H1 (cell line): Measurements from ENCODE around the gene SCG5. TPM values are rescaled to one million over a fixed set of nuclear protein-coding genes. Genes with fewer than 3 reads are reported as not detected.

Source experiments
- CTCF ChIA-PET: fragments of 300-600 bp; sonication (Branson Sonifier 250); formaldehyde crosslinking; loops from one replicate; lab custom pipeline; 2021; ENCODE audit not compliant: partially characterized antibody; lab: Charles Lee
- POLR2A ChIA-PET: fragments of 300-600 bp; sonication (Branson Sonifier 250); formaldehyde crosslinking; loops from one replicate; lab custom pipeline; 2021; ENCODE audit warnings: inconsistent platforms; ENCODE audit not compliant: partially characterized antibody; lab: Charles Lee
- DNase-seq, 2 experiments: peaks; one replicate each; pipeline versions ENCODE4 v3.0.0 to v3.0.0-alpha.2; 2010 to 2022; ENCODE audit warnings: low spot score in 2 of 2, low read depth in 1 of 2, mixed read lengths in 1 of 2
- FAIRE-seq: peaks from 2 replicates; lab custom pipeline; 2011; peaks lifted over from hg19 to GRCh38; lab: Jason Lieb, UNC
- H2AFZ ChIP-seq: 2 replicates; pipeline ENCODE4 v1.8.1; 2012; ENCODE audit warnings: low read length, inconsistent platforms
- H2AK5ac ChIP-seq: 2 replicates; pipeline ENCODE4 v1.6.1; 2013; ENCODE audit warnings: low read depth, low read length
- H2BK120ac ChIP-seq: replicated peaks from 2 replicates; pipeline ENCODE3; 2013; ENCODE audit warnings: low read depth, low read length, inconsistent platforms
- H2BK12ac ChIP-seq: 2 replicates; pipeline ENCODE4 v1.6.1; 2013; ENCODE audit warnings: low read depth, low read length
- H2BK15ac ChIP-seq: 2 replicates; pipeline ENCODE4 v1.6.1; 2013; ENCODE audit warnings: low read length
- H2BK20ac ChIP-seq: 2 replicates; pipeline ENCODE4 v1.6.1; 2013; ENCODE audit warnings: low read length
- H2BK5ac ChIP-seq: 2 replicates; pipeline ENCODE4 v1.6.1; 2013; ENCODE audit warnings: low read depth, low read length
- H3K14ac ChIP-seq: 2 replicates; pipeline ENCODE4 v1.6.1; 2013; ENCODE audit warnings: inconsistent platforms; ENCODE audit not compliant: insufficient read length
- H3K18ac ChIP-seq: 2 replicates; pipeline ENCODE4 v1.6.1; 2013; ENCODE audit warnings: low read length; ENCODE audit errors: extremely low read depth
- H3K23ac ChIP-seq: 2 replicates; pipeline ENCODE4 v1.6.1; 2013; ENCODE audit warnings: inconsistent platforms; ENCODE audit not compliant: insufficient read length
- H3K23me2 ChIP-seq: 2 replicates; pipeline ENCODE4 v1.6.1; 2013; ENCODE audit warnings: low read depth, low read length
- H3K27ac ChIP-seq: 2 replicates; pipeline ENCODE4 v1.6.1; 2011; ENCODE audit warnings: low read depth, low read length, inconsistent platforms
- H3K27me3 ChIP-seq, 4 experiments: replicated peaks in 1 of 4; 1 replicate in 1 of 4; 2 replicates in 3 of 4; pipeline versions ENCODE4 v1.6.1 to v1.8.1; 2011 to 2013; ENCODE audit warnings: low read length in 3 of 4, mild to moderate bottlenecking in 3 of 4, inconsistent platforms in 2 of 4, mixed read lengths in 2 of 4, moderate library complexity in 1 of 4; ENCODE audit not compliant: control insufficient read depth in 3 of 4, insufficient read depth in 3 of 4; ENCODE audit errors: extremely low read depth in 1 of 4
- H3K36me3 ChIP-seq, 4 experiments: 2 replicates each; pipeline versions ENCODE4 v1.6.1 to v1.8.1; 2011 to 2013; ENCODE audit warnings: mild to moderate bottlenecking in 4 of 4, low read length in 3 of 4, moderate library complexity in 2 of 4, control low read depth in 1 of 4, inconsistent platforms in 1 of 4; ENCODE audit not compliant: insufficient read depth in 4 of 4, control insufficient read depth in 2 of 4
- H3K4ac ChIP-seq: replicated peaks from 2 replicates; pipeline ENCODE3; 2013; ENCODE audit warnings: low read length, low read depth, mixed read lengths, inconsistent platforms; ENCODE audit not compliant: insufficient read length
- H3K4me1 ChIP-seq, 4 experiments: replicated peaks in 1 of 4; 1 replicate in 1 of 4; 2 replicates in 3 of 4; pipeline versions ENCODE4 v1.6.1 to v1.8.1; 2011 to 2013; ENCODE audit warnings: low read length in 3 of 4, inconsistent platforms in 2 of 4, mixed read lengths in 1 of 4; ENCODE audit not compliant: insufficient read depth in 4 of 4, control insufficient read depth in 3 of 4
- H3K4me2 ChIP-seq, 2 experiments: 2 replicates each; pipeline versions ENCODE4 v1.6.1 to v1.8.1; 2011 to 2013; ENCODE audit warnings: low read depth in 2 of 2, low read length in 2 of 2, control low read depth in 1 of 2, inconsistent platforms in 1 of 2, mild to moderate bottlenecking in 1 of 2; ENCODE audit not compliant: insufficient read depth in 1 of 2
- H3K4me3 ChIP-seq, 4 experiments: fragments of 200-600, 300-600 bp in 1 of 4; sonication (generic), shearing (Covaris generic), sonication (Bioruptor Twin) in 1 of 4; 2 replicates each; pipeline versions ENCODE4 v1.5.1 to v1.8.1; 2011 to 2016; ENCODE audit warnings: low read length in 4 of 4, low read depth in 3 of 4, control low read depth in 2 of 4, inconsistent platforms in 2 of 4, mild to moderate bottlenecking in 2 of 4, mixed read lengths in 1 of 4, moderate library complexity in 1 of 4; ENCODE audit not compliant: insufficient read depth in 2 of 4; ENCODE audit errors: extremely low read depth in 1 of 4
- H3K56ac ChIP-seq: replicated peaks from 2 replicates; pipeline ENCODE3; 2013; ENCODE audit warnings: low read depth, mild to moderate bottlenecking, mixed read lengths, low read length, inconsistent platforms; ENCODE audit not compliant: insufficient read length
- H3K79me1 ChIP-seq: 2 replicates; pipeline ENCODE4 v1.6.1; 2013; ENCODE audit warnings: low read depth, low read length, control low read depth
- H3K79me2 ChIP-seq, 2 experiments: 2 replicates each; pipeline versions ENCODE4 v1.6.1 to v1.8.1; 2012 to 2013; ENCODE audit warnings: low read length in 2 of 2, mild to moderate bottlenecking in 2 of 2, inconsistent platforms in 1 of 2; ENCODE audit not compliant: insufficient read depth in 2 of 2, control insufficient read depth in 1 of 2
- H3K9ac ChIP-seq, 4 experiments: replicated peaks in 1 of 4; 1 replicate in 1 of 4; 2 replicates in 3 of 4; pipeline versions ENCODE4 v1.6.1 to v1.8.1; 2011 to 2013; ENCODE audit warnings: low read depth in 3 of 4, low read length in 3 of 4, control low read depth in 2 of 4, mild to moderate bottlenecking in 2 of 4, moderate library complexity in 2 of 4, inconsistent platforms in 1 of 4; ENCODE audit errors: extremely low read depth in 1 of 4
- H3K9me3 ChIP-seq, 2 experiments: 2 replicates each; pipeline versions ENCODE4 v1.6.1 to v1.8.1; 2012 to 2013; ENCODE audit warnings: mild to moderate bottlenecking in 2 of 2, moderate library complexity in 2 of 2, control low read depth in 1 of 2, inconsistent platforms in 1 of 2, low read depth in 1 of 2, low read length in 1 of 2, mixed read lengths in 1 of 2; ENCODE audit not compliant: insufficient read depth in 2 of 2
- H4K20me1 ChIP-seq, 2 experiments: replicated peaks in 1 of 2; 2 replicates each; pipeline versions ENCODE3 to v1.8.1; 2011 to 2013; ENCODE audit warnings: inconsistent platforms in 2 of 2, low read length in 2 of 2, mild to moderate bottlenecking in 1 of 2; ENCODE audit not compliant: insufficient read depth in 2 of 2, control insufficient read depth in 1 of 2
- H4K5ac ChIP-seq: 2 replicates; pipeline ENCODE4 v1.6.1; 2013; ENCODE audit warnings: low read length, low read depth, mixed read lengths, inconsistent platforms; ENCODE audit not compliant: insufficient read length
- H4K8ac ChIP-seq: 2 replicates; pipeline ENCODE4 v1.8.0; 2013; ENCODE audit warnings: mild to moderate bottlenecking, moderate library complexity, low read length, inconsistent platforms; ENCODE audit not compliant: insufficient read depth; ENCODE audit errors: extremely low read depth
- H4K91ac ChIP-seq: replicated peaks from 2 replicates; pipeline ENCODE3; 2013; ENCODE audit warnings: low read length, mixed read lengths, inconsistent platforms; ENCODE audit not compliant: insufficient read length
- BCL11A ChIP-seq, 2 experiments: IDR thresholded peaks; one replicate each; pipeline ENCODE4 v1.6.1; 2011; ENCODE audit warnings: low read depth in 2 of 2, low read length in 2 of 2, mild to moderate bottlenecking in 2 of 2
- FOSL1 ChIP-seq: IDR thresholded peaks from 2 replicates; pipeline ENCODE4 v1.6.1; 2011; ENCODE audit warnings: mild to moderate bottlenecking, low read depth, low read length, moderate library complexity; ENCODE audit not compliant: insufficient read depth
- KDM4A ChIP-seq: IDR thresholded peaks from one replicate; pipeline ENCODE4 v1.7.1; 2012; ENCODE audit warnings: low read depth, mild to moderate bottlenecking, moderate library complexity, low read length, inconsistent platforms; ENCODE audit not compliant: severe bottlenecking
- SIN3A ChIP-seq, 2 experiments: IDR thresholded peaks in 1 of 2; conservative IDR thresholded peaks in 1 of 2; 2 replicates each; pipeline ENCODE4 v1.6.1; 2011 to 2012; ENCODE audit warnings: low read length in 2 of 2, improper control_type of control experiment in 1 of 2, low read depth in 1 of 2, mild to moderate bottlenecking in 1 of 2
- SP2 ChIP-seq: IDR thresholded peaks from 2 replicates; pipeline ENCODE4 v1.6.1; 2012; ENCODE audit warnings: mild to moderate bottlenecking, low read length, inconsistent platforms
- SUZ12 ChIP-seq: fragments of 200-600 bp; sonication (generic); IDR thresholded peaks from 2 replicates; pipeline ENCODE4 v1.6.1; 2012; ENCODE audit warnings: mild to moderate bottlenecking, inconsistent platforms, low read length, moderate library complexity, mixed read lengths
- YY1 ChIP-seq: IDR thresholded peaks from 2 replicates; pipeline ENCODE4 v1.6.1; 2011; ENCODE audit warnings: low read depth, mild to moderate bottlenecking, low read length
- WGBS, 2 experiments: shearing (Covaris generic) in 1 of 2; methylation state at CpG; one replicate each; pipeline versions ENCODE4 v1.1.6 to v1.1.7; 2013 to 2015; ENCODE audit warnings: low lambda C conversion rate in 2 of 2, mixed read lengths in 2 of 2, inconsistent platforms in 1 of 2, low coverage in 1 of 2, missing lambda C conversion rate in 1 of 2; ENCODE audit not compliant: insufficient replicate concordance in 2 of 2, insufficient coverage in 1 of 2, insufficient read length in 1 of 2; ENCODE audit errors: extremely low coverage in 1 of 2, missing lambda C conversion rate in 1 of 2; 5-methylcytosine and 5-hydroxymethylcytosine counted together
- polyA plus RNA-seq, 7 experiments: library from polyadenylated mRNA; depleted of rRNA in 3 of 7; stranded (reverse) in 5 of 7; unstranded in 2 of 7; fragments of >200 nt in 5 of 7; fragments of 200-250 nt in 2 of 7; gene quantifications; 1 replicate in 5 of 7; 2 replicates in 1 of 7; 4 replicates in 1 of 7; pipeline versions ENCODE4 v1.2.1 to v1.2.3, GENCODE V29; 2011 to 2013; ENCODE audit warnings: missing spikeins in 2 of 7, mixed read lengths in 2 of 7
- total RNA-seq: library from RNA; stranded (reverse); fragmentation: NEBNext Ultra II Directional; extraction: Animal tissue kit (Norgen Biotek cat#: 25700); gene quantifications from 2 replicates; pipeline ENCODE4 v1.2.1, GENCODE V29; 2021
- TF ChIP-seq, protein P1 (sequence below): IDR thresholded peaks from 2 replicates; pipeline ENCODE4 v1.6.1; 2012; ENCODE audit warnings: low read length, inconsistent platforms
- TF ChIP-seq, protein P2 (sequence below): IDR thresholded peaks from 2 replicates; pipeline ENCODE4 v1.6.1; 2011; ENCODE audit warnings: low read depth, mild to moderate bottlenecking, low read length; ENCODE audit not compliant: insufficient read depth
- TF ChIP-seq, protein P3 (sequence below): IDR thresholded peaks from 2 replicates; pipeline ENCODE4 v1.6.1; 2012; ENCODE audit warnings: inconsistent platforms

The SCG5 gene
- total and polyA plus RNA-seq, 2 of the 8 experiments (the other 6 are each of a cell fraction or from before 2014, with no cell fraction given), result 18.7 to 19.9 TPM

DNA sequence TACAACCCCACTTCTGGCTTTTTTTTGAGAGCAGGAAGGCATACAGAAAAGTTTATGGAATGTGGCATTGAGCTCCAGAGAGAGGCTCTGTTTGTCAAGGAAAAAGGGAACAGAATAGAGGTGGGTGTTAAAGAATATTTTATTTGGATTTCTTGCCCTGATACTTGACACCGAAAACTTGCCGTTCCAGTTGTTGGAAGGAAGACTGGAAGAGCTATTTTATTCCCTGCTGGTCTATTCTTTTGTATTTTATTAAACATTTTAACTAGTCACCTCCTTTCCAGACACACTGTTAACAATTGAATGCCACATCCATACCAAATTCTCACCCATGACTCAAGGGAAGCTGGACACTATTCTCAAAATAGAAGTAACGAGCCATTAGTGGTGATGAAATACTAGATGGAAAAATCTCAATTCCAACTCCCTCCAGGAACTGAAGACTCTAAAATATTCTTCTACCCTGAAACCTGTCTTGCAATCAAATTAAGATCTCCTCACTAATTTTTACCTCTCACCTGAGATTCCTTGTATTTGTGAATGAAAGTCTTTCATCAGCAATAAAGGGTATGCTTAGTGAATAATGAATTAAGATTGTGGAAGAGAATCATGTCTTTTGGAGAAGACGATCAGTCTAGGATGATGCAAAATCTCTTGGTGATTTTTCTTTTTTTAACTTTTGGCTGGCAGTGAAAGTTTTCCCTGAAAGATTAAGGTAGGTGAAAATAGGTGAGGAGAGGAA lies 104.8 kb downstream of the SCG5 start:
- Histone ChIP-seq H2BK20ac (no peak overlapping the region), H4K20me1 (no peaks in the 10 kb centered on the region), H3K27me3 (no peaks in the 10 kb centered on the region), H3K4ac (no peak overlapping the region), H3K27ac (no peak overlapping the region), H4K8ac (no peak overlapping the region), H3K4me2 (no peak overlapping the region), H3K9ac (no peak overlapping the region), H4K5ac (no peak overlapping the region), H3K79me2 (no peaks in the 10 kb centered on the region), H3K4me1 (peaks cover 0 to 4% (median 1%) of the 10 kb centered on the region in 4 experiments; a peak in 2 of 7 replicates), H2BK15ac (no peak overlapping the region), H3K56ac (no peak overlapping the region), H3K4me3 (no peak overlapping the region), H3K36me3 (no peaks in the 10 kb centered on the region), H2AK5ac (no peak overlapping the region), H2AFZ (no peak overlapping the region), H3K23me2 (0 out of 2 replicates have a peak, but pooled peaks cover 1% of the 10 kb centered on the region), H4K91ac (no peak overlapping the region), H2BK120ac (no peak overlapping the region), H3K79me1 (no peaks in the 10 kb centered on the region), H3K14ac (no peak overlapping the region), H3K9me3 (no peaks in the 10 kb centered on the region), H3K18ac (no peak overlapping the region), H2BK12ac (no peak overlapping the region), H2BK5ac (no peak overlapping the region), H3K23ac (no peak overlapping the region)
- FAIRE-seq, result no peak
- POLR2A ChIA-PET, result no interaction called here
- WGBS, 2 experiments, result 88% methylated on average over 4 of the region's 4 CpGs; no CpG with 5 or more reads in 1 of the 2 experiments
- CTCF ChIA-PET, result interaction anchor here (0.6 to 1.7 kb wide), 4 partner anchors 9 to 248 kb away, joined by 3 to 4 read pairs (median 3); no protein-coding TSS in a partner anchor
- DNase-seq, result no peak
- TF ChIP-seq YY1, result no peak
- TF ChIP-seq SUZ12, result no peak
- no peak for TF ChIP-seq FOSL1
- TF ChIP-seq, protein P1, sequence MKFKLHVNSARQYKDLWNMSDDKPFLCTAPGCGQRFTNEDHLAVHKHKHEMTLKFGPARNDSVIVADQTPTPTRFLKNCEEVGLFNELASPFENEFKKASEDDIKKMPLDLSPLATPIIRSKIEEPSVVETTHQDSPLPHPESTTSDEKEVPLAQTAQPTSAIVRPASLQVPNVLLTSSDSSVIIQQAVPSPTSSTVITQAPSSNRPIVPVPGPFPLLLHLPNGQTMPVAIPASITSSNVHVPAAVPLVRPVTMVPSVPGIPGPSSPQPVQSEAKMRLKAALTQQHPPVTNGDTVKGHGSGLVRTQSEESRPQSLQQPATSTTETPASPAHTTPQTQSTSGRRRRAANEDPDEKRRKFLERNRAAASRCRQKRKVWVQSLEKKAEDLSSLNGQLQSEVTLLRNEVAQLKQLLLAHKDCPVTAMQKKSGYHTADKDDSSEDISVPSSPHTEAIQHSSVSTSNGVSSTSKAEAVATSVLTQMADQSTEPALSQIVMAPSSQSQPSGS, result no peak
- TF ChIP-seq KDM4A, result no peak
- TF ChIP-seq, protein P2, sequence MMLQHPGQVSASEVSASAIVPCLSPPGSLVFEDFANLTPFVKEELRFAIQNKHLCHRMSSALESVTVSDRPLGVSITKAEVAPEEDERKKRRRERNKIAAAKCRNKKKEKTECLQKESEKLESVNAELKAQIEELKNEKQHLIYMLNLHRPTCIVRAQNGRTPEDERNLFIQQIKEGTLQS, result no peak
- no peak for TF ChIP-seq BCL11A (IDR thresholded peaks at IDR 0.05; ENCODE audit: low read depth in 2 of 2, low read length in 2 of 2)
- no peak for TF ChIP-seq SIN3A (conservative IDR thresholded peaks at IDR 0.05 in 1 of 2, IDR thresholded peaks at IDR 0.05 in 1 of 2; ENCODE audit: low read depth in 1 of 2, low read length in 2 of 2)
- TF ChIP-seq SP2, result no peak
- TF ChIP-seq, protein P3, sequence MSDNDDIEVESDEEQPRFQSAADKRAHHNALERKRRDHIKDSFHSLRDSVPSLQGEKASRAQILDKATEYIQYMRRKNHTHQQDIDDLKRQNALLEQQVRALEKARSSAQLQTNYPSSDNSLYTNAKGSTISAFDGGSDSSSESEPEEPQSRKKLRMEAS, result no peak
